Activated gamma-delta T cell treated with anti-CD3 and anti-CD28 coated beads, Interleukin-2, amount 50 U/mL, for 16 hours (primary cell): Measurements from ENCODE around the gene ADISSP.

Source experiments
- DNase-seq: peaks from one replicate; pipeline ENCODE4 v3.0.0-alpha.2; 2020; ENCODE audit warnings: low read depth

ADISSP gene

DNA sequence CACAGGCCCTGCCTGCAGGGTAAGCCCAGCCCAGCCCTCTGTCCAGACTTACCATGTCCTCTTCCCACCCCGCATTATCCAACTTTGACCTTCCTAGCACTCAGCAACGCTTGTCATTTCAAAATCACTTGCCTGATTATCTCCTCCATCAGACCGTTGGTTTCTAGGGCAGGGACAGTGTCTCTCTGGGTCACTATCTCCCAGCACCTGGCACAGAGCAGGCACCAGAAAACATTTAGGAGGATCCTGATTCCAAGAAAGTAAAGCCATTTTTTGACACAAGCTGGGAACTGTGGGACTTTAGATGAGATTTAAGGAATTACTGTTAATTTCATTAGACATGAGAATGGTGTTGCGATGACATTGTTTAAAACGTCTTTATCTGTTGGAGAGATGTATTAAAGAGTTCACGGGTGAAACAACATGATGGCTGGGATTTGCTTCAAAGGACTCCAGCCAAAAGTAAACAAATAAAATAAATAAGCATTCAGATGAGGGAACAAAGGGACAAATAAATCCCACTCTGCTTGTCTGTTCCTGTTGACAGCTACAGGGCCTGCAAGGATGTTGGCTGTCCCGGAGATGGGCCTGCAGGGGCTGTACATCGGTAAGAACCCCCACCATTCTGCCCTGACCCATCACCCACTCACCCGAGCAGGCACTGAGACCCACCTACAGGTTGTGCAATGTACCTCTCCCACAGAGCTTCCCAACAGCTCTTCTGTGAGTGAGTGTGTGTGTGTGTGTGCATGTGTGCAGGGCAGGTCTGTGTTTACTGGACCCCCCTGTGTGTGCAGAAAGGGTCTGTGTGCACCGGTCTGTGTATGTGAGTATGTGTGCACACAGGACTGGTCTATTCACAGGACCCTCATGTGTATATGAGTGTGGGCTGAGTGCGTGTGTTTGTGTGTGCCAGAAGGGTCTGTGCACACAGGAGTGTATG, 29.2 kb downstream of the ADISSP start:
- DNase-seq, result no peak

DNA sequence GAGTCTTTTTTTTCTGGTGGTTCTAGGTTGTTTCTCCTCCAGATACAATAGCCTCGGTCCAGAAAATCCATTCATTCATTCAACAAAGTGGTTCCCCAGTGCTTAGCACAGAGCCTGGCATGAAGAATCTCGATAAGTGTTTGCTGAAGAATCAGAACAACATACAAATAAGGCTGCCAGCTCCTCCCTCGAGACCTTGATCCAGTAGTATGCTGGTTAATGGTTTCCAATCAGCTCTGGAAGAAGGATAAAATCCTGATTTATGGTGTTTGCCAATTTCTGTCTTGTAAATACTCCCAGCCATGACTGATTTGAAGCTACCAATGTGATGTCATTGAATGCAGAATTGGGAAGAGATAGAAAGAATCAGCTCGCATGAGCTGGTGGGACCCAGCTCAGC, 31.8 kb downstream of the ADISSP start:
- no peak for DNase-seq

DNA sequence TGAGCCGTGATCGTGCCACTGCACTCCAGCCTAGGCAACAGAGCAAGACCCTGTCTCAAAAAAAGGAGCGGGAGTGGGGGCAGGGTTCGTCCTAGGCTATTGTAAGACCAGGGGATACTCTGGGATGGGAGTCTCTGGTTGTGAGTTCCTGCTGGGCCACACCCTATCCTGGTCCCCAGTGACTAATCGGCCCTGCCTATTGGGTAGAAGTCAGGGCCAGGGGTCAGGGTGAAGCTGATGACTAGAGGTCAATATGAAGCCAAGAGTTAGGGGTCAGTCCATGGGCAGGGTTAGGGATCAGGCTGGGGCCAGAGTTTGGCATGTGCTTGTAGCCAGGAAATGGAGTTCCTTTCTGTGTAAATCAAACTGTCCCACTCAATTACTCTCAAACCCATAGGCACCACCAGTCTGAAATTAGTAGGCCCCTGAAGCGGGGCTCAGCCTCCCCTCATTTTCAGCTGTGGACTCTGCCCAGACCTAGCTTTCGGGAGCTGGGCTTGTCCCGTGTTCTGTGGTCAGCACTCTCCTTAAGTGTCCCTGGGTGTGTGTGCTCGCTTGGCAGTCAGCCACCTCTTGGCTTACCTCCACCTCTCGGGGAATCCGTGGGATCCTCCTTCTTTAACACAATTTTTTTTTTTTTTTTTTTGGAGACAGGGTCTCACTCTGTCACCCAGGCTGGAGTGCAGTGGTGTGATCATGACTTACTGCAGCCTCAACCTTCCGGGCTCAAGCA, 33.3 kb downstream of the ADISSP start:
- DNase-seq, result no peak

DNA sequence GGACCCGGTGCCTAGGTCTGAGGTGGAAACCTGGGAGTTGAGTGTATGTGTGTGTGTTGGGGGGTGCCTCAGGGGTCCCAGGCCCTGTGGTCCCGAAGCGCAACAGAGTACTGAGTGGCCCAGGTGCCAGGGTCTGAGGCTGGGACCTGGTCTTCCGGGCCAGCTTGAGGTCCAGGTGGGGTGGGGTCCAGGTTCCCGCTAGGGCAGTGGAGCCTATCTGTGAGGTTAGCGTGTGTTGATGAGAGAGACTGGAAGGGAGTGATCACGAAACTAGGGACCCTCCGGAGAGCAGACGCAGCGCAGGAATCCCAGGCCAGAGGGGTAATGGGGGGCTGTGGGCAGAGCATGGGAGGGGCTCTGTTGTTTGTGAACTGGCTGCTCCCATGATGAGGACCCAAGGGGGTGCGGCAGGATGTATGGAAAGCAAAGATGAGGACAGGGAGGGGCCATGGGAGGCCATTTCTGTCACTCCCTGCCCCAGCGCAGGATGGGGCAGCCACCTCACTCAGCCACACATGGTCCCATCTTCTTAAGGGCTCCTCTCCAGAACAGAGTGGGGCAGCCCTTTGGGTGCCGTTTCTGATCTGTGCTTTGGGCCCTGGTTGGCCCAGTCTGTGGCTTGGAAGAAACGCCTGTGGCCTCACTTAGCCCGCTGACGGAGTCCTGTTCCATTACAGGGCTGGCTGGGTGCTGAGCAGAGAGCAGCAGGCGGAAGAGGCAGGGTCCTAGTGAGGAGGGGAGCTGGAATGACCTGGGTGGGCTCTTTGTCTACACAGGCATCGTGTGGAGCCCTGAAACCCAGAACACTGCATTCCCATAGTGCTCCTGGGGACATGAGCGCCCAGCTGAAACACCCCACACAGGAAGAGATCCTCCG, 34.2 kb downstream of the ADISSP start:
- DNase-seq, result no peak

DNA sequence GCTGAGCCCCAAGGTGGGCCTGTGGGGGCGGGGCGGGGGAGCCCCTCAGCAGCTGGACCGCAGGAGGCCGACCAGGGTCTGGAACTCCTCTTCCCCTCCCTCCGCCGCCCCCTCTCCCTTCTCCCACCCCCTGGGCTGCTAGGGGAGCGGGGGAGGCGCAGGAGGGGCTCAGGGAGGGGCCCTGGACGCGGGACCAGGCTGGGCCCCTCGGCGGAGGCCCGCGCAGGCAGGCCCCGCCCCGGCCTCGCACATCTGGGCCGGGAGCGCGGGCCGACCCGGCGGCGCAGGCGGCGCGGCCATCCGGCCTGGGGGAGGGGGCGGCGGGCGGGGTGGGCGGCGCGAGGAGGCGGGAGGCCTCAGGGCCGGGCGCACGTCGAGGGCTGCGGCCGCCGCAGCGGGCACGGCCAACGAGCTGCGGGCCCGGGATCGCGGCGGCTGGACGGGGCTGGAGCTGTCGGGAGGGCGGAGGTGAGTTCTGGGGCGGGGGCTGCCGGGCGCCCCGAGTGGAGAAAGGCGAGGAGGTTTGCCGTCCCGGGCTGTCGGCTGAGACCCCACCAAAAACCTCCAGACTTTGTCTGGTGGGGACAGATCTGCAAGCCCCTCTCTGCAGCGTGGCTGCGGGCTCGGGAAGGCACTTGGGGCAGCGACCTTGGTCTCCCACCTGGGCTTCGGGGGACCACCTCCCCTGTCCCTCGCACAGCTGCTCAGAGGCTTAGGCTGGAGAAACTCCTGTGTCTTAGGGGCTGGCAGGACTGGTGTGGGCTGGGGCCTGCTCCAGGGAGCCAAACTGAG, 35.0 kb downstream of the ADISSP start, which contains the start of gene HSPA12B:
HSPA12B (plus strand) TSS at position 359 of the 792 bp plus-strand sequence. CDS start 5,990 bp downstream, outside the sequence.
- no peak for DNase-seq

DNA sequence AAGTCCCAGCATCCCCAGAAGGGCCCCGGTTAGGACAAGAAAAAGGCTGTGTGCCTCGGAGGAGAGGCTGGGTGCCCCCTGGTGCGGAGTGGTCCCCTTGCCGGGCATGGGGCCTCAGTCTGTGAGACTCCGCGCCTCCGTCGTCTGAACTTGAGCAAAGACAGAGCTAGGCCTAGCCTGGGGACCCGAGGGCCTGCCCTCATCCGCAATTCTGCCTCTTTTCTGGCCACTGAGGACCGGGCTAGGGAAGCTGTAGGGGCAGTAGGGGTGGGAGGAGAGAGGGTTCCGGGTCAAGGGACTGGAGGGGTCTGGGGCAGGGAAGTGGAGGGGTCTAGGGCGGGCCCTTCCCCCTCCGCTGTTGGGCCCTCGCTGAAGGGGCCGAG, 35.6 kb downstream of the ADISSP start:
- DNase-seq, result no peak

DNA sequence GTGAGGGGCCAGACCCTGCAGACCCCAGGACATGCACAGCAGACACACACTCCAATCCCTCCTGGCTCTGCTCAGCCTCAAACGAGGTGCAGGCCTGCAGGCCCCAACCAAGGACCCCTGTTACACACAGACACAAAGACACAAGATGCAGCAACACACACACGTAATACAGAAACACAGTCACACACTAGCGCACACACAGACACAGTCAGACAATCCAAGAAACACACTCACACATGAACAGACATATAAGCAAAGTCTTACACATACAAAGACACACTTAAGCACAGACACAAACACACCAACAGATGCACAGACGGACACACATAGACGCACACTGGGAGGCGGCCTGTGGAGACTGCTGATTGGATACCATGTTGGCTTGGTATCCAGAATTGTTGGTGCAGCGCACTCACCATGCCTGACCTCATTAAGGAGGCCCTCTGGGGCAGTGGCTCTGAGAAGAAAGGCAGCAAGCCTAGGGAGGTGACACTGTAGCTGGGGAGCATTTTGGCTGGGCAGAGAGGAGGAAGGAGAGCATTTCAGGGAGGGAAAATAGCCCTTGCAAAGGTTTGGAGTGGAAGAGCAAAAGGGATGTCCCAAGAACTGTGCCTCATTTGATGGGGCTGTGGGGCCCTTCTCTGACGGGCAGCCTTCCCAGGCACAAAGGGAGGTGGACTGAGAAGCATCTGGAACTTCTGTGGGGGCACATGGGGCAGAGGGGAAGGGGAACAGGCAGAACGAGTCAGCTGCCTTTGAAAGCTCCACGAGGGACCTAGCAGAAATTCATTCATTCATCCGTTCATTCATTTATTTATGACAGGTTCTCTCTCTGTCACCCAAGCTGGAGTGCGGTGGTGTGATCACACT, 36.5 kb downstream of the ADISSP start:
- no peak for DNase-seq

DNA sequence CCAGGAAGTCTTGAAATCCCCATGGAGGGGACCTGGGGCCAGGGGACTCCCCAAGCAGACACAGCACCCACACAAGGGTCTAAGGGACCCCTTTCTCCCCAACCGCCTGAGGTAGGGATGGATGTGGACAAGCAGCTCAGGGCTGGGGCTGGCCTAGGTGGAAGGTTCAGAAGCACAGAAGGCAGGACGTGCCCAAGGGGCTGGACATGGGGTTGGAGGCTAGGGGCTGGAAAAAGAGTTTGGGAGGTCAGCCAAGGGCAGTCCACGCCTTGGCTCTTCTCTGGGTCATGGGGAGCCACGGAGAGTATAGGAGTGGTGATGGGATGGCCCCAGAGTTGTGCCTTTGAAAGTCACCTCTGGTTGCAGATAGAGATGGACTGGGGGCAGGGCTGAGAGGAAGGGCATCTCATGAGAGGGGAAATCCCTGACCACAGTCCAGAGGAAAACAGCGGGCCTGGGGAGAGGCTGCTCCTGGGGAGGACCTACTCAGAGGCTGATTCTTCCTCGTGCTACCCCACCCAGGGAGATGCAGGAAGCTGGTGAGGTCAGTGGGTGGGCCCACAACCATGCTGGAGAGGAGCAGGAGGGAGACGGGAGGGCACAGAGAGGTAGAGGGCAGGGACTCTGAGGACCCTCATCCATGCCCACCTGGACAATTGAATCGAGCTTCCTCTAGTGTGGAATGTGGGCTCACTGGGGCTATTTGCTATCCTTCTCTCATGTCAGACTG, 37.6 kb downstream of the ADISSP start:
- no peak for DNase-seq

DNA sequence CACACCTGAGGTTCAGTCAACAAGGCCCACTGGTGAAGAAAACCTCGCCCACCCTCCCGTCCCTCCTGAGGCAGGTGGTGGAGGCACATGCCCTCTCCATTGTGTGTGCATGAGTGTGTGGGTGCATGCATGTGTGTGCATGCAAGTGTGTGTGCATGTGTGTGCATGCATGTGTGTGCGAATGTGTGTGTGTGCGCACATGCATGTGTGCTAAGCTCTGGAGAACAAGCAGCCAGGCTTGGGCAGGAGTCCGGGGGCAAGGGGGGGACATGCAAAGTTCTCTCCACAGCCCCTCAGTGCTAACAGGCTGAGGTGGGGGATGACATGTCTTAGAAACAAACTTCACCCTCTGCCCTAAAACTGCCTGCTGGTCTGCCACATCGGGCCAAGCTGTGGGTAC, 38.2 kb downstream of the ADISSP start:
- no peak for DNase-seq

DNA sequence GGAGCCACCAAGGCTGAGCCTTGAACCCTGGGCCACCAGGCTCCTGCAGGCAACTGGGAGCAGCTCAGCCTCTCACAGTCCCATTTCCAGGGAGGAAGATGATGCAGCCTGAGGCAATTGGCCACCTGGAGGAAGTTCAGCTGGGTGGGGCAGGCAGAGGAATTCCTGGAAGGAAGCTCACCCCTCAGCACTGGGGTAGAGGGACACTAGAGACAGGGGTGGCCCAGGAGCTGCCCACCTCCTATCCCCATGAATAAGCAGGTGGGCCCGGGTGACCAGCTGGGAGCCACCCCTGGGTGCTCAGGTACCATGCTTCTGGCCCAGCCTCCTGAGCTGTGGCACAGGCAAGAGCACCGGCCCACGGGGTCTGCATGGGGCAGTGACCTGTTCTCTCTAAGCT, 38.7 kb downstream of the ADISSP start:
- DNase-seq, result no peak

DNA sequence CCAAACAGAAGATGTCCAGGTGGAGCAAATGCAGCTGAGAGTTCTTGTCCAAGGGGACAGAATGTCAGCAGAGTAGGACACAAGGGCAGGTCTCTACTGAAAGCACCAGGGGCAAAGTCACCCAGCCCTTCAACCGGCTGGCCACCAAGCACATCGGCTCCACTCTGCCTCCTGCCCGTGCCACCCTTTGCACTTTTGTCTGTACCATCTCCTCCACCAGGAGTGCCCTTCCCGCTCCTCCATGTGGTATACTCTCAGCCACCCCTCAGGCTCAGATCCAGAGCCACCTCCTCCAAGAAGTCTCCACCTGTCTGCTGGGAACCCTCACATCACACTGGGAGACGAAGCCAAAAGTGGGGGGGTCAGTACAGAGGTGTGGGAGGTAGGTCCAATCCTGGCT, 39.2 kb downstream of the ADISSP start:
- DNase-seq, result no peak

DNA sequence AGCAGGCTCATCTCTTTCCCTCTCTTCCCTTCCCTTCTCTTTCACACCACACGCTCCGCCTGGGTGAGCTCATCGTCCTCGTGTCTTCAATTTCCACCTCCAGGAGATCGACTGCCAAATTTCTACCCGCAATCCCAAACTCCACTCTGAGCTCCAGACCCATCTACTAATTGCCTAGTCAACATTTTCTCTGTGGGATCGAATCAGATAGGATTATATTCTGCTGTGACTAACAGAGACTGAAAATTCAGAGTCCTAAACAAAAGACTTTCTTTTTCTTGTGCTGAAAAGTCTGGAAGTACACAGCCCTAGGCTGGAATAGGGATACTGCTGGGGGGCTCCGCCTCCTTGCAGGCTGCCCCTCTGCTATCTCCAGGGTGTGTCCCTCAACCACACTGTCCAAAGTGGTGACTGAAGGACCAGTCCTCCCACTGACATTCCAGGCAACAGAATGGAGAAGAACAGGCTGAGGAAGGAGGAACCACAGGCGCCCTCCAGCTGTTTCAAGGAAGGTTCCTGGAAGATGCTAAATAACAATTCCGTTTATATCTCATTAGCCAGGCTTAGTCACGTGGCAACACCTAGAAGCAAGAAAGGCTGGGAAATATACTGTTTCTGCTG, 40.0 kb downstream of the ADISSP start:
- DNase-seq, result no peak

DNA sequence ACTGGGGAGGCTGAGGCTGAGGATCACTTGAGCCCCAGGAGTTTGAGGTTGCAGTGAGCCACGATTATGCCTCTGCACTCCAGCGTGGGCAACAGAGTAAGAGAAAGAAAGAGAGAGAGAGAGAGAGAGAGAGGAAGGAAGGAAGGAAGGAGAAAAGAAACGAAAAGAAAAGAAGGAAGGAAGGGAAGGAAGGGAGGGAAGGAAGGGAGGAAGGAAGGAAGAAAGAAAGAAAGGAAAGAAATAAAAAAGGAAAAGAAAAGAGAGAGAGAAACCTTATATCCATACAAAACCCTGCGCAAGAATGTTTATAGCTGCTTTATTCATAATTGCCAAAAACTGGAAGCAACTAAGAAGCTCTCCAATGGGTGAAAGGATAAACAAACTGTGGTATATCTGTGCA, 43.2 kb downstream of the ADISSP start:
- DNase-seq, result no peak

DNA sequence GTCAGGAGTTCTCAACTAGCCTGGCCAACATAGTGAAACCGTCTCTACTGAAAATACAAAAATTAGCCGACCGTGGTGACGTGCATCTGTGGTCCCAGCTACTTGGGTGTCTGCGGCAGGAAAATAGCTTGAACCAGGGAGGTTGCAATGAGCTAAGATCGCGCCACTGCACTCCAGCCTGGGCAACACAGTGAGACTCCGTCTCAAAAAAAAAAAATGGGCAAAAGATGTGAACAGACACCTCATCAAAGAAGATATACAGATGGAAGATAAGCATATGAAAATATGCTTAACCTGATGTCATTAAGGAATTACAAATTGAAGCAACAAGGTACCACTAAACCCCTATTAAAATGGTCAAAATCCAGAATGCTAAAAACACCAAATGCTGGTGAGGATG, 44.3 kb downstream of the ADISSP start:
- DNase-seq, result no peak

DNA sequence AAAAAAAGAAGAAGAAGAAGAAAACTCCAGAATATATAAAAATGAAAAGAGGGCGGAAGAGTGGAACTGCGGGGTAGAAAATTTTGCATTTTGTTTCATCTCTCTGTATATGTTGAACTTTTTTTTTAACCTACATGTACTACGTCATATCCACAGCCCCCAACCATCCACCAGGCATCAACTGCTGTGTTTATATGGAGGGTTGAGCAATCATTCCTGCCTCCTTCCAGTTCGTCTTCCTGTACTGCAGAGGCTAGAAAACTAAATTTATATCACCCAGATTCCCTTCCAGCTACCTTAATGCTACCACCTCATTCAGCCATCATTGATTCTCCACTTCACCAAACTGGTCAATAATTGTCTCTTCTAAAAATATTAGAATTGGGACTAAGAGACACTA, 45.6 kb downstream of the ADISSP start:
- no peak for DNase-seq

DNA sequence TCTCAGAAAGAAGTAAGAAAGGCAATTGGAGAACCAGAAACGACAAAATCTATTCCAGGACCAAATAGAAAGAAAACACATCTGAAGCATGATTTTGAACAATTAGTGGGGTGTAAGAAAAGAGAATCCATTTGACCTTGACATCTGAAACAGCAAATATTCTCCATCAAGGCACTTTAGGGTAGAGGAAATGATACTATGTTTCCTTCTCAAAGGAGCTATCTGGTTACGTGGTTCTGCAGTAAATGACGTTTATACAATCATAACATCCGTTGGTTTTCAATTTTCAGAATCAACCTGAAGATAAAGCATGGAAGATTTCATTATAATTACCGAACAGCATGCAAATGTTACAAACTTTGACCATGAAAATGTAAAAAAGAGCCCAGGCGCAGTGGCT, 46.9 kb downstream of the ADISSP start:
- DNase-seq, result no peak

DNA sequence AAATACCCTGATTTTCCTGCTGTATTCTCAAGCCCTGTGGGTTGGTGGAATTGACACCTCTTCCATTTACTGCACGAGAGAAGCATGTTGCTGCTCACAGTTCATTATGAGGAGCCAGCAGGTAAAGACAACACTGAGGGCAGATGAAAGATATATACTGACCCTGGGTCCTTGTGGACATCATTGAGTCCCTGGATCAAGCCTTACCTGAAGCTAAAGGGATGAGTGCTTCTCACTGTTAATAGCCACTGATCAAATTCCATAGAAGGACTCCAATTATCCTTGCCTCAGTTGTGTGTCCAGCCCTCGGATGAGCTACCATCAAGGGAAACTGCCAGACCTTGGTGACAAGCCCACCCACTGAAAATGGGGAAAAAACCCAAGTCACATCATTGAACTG, 47.5 kb downstream of the ADISSP start:
- DNase-seq, result no peak

DNA sequence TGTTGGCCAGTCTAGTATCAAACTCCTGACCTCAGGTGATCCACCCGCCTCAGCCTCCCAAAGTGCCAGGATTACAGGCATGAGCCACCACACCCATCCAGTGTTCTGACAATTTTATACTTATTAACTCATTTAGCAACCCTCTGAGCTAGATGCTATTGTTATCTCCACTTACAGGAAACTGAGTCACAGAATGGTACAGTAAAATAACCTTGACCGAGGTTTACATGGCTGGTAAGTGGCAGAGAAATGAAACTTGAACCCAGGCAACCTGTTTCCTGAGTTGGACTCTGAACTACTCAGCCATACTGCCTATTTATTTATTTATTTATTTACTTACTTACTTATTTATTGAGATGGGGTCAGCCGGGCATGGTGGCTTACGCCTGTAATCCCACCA, 48.5 kb downstream of the ADISSP start:
- DNase-seq, result no peak

DNA sequence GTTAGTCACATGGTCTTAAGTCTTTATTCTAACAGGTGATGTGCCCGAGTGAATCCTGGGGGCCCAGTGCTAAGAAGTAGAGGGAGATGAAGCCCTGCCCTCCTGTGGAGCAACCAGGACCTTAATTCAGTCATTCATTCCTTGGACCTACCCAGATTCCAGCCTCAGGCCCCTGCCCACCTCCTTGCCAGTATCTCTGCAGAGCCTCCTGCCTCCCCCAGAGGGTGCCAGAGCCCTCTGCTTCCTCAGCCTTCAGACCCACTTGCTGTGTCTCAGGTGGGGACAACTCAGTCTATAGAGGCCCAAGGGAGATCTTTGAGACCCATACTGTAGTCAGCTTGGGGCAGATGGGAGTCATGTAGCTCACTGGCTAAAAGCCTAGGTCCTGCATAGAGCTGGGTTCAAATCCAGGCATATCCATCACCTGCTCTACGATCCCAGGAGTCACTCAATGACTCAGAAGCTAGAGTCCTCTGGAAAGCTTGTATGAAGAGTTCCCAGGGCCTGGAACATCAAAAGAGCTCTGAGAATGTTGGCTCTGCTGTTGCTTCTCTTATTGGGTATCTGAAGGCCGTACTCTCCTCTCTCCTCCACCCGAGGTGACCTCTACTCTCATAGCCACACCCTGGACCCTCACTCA, 51.2 kb downstream of the ADISSP start:
- no peak for DNase-seq
